Dedifferentiated amniotic fluid mesenchymal stem cell (primary cell): ENCODE data around the gene IP6K3.

Experiments used
- DNase-seq: peaks from one replicate; pipeline ENCODE4 v3.0.0-alpha.2; 2016; ENCODE audit errors: extremely low spot score

Gene IP6K3

GRCh38 chr6:33723371-33724085, 23.2 kb downstream of the IP6K3 start:
- DNase-seq = no peak

DNA sequence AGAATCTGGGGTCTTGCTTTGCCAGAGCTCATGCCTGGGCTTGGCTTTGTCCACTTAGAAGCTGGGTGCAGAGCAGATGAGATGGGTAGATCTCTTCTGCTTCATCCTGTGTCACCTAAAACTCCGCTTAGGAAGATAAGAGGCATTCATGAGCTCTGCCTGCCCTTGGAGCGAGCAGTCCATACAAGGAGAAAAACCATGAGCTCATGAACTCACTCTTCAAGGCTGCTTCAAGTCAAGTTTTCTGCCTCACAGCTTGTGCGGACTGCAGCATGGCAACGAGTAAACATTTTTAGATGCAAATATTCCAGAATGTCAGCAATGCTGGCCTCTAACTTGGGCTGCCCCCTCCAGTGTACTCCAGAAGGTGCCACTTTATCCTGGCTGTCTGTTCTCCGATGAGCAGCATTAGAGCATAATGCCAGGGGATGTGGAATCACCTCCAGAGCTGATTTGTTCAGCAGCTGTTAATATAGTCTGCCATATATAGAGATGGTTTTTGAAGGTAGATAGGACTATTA, 24.5 kb downstream of the IP6K3 start:
- DNase-seq = no peak

DNA sequence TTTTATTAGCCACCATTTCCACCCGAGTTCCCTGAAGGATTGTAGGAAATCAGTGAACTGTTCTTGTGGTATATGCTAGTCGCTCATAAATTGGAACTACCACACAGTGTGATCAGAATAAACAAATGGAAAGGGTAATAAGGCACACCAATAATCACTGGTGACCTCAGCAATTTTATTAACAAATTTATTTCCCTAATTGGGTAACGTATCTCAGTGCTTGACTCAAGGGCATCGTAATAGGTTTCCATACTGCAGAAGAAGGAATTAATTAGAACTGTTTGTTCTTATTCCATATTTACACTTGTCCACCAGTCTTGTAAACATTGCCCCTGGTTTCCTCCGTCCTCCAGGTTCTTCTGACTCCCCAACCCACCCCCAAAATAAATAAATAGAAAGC, 25.2 kb downstream of the IP6K3 start:
- no peak for DNase-seq

- DNase-seq = no peak
Measured at GRCh38 chr6:33720998-33721397, 25.7 kb downstream of the IP6K3 start.

GRCh38 chr6:33719326-33719987, 27.2 kb downstream of the IP6K3 start:
- DNase-seq = no peak

DNA sequence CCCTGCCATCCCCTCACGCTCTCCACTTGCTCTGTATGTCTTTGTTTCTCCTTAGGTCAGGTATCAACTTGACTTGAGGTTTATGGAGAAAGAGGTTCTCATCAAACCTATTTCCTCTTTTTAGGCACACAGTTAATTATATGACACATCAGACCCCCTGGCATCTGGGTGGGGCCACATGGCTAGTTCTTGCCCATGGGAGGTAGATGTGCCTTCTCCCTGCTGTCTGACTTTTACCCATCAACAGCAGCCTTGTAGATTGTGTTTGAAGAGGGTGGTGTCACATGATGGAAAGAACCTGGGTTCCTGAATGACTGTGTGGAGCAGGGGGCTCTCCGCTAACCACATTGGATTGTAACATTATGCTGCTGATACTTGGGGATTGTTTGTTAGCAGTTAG, 28.0 kb downstream of the IP6K3 start:
- no peak for DNase-seq

DNA sequence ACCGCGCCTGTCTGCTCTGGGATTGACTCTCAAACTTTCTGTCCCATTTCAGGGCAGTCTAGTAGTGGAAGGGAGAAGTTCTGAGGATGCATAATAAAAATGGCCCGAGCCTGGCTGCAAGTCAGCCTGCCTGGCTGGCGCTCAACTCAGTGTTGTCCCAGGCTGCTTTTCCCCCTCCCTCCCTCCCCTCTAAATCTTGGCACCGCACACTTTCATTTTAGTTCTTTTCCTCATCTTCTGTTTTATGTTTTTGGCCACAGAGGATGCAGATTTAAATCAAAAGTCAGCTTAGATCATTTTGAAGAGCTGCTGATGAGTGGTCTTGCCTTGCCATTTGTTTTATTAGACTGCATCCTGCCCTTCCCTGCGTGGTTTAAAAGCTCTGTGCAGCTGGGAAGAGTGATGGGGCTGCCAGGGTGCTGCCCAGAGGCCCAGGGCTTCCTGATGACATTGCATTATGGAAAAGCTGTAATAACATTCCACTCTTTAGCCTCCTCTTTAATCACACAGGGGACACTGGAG, 28.7 kb downstream of the IP6K3 start:
- no peak for DNase-seq

- no peak for DNase-seq
Measured at GRCh38 chr6:33716890-33717632, 29.6 kb downstream of the IP6K3 start.

- DNase-seq = no peak
Measured at GRCh38 chr6:33716379-33716778, 30.3 kb downstream of the IP6K3 start.

DNA sequence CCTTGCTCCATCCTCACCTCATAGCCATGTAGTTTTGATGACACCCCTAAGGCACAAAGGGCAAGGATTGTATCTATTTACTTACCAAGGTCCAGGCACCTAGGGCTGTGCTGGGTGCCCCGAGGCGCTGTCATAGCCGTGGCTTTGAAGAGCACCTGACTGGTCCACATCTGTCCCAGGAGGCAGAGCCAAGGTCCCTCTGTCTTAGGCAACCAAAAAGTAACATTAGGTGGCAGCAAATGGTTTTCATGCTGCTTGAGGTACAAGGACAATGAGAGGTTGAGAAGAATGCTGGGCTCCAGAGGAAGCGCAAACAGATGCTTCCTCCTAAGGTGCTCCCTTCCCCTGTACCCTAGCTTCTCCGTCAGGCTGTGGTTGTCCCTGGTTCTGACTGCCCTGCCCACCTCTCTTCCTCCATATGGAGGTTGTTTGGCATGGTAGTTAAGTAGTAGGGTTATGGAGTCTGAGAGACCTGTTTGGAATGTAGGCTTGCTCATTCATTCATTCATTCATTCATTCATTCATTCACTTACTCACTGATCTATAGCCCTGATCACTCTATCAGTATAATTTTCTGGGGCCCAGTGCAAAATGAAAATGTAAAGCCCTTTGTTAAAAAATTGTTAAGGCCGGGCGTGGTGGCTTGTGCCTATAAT, 32.2 kb downstream of the IP6K3 start:
- no peak for DNase-seq

DNA sequence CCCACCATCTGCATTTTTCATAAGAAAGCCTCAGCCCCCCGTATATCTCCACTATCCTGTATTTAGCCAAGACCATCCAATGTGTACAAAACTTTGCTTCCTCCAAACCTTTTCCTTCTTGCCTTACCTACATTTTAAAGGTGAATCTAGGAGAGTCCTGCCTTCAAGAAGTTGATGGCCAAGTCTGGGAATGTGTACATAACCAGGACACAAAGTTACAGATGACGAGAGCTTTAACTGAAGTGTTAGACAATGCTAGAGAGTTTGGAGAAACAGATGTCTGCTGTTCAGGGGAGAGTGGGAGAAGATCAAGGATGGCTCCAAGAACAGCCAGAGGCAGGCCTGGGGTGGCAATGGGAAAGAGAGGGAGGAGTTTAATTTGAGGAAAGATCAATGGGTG, 32.9 kb downstream of the IP6K3 start:
- no peak for DNase-seq

DNA sequence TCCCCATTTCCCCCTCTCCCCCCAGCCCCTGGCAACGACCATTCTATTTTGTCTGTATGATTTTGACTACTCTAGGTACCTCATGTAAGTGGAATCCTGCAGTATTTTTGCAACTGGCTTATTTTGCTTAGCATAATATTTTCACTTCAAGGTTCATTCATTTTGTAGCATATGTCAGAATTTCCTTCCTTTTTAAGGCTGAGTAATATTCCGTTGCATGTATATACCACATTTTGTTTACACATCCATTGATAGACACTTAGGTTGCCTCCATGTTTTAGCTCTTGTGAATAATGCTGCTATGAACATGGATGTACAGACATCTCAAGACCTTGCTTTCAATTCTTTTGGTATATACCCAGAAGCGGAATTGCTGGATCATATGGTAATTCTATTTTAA, 33.8 kb downstream of the IP6K3 start:
- DNase-seq = no peak

DNA sequence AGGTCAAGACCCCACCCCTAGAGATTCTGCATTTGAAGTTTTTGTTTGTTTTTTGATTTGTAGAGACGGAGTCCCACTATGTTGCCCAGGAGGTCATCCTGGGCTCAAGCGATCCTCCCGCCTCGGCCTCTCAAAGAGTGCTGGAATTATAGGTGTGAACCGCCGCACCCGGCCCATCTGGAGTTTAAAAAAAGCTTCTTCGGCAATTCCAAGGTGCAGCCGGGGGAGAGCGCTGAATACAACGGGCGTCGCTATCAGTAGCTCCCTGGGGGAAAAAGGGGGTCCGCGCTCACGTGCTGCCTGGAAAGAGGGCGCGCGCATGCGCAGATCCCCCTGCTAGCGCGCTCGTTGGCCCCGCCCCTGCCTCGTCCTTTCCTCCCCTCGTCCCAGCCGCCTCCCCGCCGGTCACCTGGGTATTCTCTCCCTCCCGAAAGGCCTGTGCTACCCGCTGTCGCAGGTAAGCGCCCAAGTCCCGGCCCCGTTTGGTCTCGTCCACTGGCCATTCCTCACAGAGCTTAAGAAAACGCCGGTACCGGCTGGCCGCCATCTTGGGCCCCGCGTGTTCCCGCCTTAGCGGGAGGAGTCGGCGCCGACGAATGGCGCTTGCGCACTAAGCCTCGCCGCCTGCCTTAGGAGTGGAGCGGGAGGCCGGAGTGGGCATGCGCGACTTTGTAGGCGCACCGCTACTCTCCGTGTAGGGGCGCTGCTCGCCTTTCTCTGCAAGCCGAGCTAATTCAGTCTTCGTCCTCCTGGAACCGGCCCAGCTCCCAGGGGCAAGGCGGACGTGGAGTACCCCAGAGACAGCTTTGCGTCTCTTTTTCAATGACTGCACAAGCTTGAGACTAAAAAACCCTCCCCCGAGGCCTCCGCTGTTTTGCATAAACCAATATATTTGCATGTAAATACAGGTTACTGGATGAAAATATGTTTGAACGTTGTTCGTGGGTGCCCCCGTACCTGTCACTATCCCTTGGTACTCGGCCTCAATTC, 35.3 kb downstream of the IP6K3 start, which contains the start of gene UQCC2:
TSS of gene UQCC2 (minus strand) at position 561 of the 990 bp plus-strand sequence. CDS start at position 547, 14 bp downstream.
- DNase-seq = peak; percentile 96

DNA sequence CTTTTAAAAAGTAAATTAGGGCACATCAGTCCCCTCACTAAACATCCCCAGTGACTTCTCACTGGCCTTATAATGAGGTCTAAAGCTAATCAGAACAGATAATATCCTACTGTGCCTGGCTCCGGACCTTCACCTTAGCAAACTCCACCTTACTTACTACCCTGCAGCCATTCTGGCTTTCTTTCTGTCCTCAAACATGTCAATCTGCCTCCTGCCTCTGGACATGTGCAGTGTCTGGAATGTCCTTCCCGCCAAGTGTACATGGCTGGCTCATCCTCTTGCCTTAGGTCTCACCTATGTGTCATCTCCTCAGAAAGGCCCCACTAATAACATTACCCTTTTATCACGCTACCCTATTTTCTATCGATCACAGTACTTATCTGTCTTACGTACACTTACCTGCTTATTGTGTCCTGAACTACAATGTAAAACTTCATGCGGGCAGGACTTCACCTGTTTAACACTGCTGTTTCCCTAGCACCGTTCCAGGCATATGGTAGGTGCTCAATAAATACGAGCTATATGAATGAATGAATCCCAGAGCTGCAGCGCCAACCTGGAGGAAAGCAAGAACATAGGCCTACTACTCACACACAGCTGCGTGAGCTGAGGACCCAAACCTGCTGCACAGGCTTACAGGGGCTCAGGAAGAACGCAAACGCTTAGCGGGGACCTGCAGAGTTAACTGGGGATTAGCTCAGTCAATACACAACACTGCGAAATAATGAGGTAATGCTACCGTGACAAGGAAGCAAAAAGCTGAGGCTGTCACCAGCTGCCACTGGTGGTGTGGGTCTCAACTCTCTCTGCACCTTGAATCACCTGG, 36.2 kb downstream of the IP6K3 start:
- no peak for DNase-seq

DNA sequence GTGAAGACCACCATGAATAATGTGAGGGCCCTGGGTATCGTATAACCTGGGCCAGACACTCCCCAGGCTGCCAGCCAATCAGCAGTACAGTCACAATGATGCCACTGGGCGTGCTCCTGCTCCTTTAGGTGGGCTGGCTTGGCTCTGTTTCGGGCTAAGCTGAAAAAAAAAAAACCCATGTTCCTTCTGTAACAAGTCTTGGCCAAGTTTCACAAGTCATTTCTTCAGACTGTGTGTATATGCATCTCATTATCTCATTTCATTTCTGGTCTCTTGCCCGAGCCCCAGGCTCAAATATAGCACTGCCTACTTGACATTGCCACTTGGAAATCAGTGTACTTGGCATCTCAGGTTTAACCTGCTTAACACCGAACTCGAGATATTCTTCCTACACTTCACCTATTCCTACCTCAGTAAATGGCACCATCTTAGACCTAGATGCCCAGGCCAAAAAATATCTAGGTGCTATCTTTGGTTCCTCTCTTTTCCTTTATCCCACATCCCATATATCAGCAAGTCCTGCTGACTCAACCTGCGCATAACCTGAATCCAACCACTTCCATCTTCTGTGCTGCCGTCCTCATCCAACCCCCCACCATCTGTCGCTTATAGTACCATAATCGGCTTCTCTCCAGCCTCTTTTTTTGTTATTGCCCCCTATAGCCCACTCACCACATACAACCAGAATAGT, 37.0 kb downstream of the IP6K3 start:
- no peak for DNase-seq

DNA sequence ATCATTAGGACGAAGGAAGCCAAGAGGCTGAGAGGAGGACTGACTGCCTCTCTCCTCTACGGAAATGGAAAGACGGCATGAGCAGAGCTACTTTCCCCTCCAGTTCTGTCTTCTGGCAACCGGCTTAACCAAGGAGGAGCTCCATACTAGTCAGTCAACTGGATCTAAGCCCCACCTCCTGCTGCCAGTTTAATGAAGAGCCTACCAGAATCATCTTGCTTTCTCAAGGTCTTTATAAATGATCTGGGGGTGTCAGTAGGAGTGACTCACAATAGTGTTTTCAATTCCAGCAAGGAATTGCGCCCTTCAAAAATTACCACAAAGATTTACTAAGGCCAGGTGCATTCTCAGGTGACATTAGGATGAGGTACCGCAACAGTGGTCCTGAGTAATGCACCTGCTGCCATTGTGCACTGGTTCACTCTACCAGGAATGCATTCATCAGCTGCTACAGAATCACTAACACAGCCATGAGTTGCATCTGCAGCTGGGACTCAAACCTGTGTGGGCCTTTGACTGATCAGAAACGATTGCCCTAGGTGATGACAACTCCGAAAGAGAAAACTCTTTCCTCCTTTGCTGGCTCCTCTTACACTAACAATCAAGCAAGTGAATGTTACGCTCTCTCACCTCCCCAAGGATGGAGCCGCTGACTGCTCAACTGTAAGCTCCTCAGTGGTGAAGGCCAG, 38.0 kb downstream of the IP6K3 start:
- no peak for DNase-seq

DNA sequence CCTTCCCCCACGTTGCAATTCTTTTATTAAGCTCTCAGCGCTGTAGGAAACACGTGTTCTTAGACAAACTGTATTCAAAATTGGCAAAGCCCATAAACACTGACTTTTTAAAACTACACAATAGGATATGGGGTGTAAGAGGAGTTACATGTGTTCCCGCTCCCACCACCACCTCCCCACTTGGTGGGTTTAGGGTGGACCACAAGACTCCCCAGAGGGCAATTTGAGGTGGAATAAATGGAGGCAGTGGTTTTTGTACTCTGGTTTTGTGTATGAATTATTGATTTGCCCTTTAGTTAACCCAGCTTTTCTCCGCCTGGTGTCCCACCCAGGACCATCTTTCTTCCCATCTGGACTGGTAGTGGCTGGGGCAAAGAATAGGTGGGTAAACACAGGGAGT, 38.9 kb downstream of the IP6K3 start:
- DNase-seq = no peak

DNA sequence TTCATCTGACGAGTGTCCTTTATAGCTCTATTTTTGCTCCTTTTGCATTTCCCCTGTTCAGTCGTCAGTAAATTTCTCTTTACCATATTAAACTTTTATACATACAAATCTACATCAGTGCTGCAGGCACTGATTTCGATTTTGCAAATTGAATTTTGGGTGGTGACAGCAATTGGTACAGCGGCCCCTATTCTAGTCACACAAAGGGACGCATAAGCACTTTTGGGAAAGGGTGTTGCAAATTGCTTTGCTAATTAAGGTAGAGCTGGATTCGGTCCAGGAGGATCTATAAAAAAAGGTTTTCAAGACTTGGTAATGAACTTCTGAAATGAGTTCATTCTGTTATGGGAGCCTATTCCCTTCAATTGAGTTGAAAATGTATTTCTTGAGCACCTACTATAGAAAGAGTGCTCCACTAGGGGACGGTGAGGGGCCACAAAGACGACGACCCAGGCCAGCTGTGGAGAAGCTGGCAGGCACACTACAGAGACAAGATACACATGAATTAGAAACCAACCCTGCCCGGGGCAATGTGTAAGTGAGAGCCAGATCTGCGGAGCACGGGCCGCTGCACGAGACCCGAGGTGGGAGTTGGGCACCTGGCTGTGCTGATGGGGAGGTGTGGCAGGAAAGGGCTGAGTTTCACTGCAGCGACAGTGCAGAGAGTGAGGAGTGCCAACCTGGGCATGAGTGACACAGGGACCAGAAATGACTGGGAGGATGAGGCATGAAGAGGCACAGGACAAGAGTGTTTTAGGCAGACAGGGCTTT, 40.6 kb downstream of the IP6K3 start:
- no peak for DNase-seq
